Central memory CD8-positive, alpha-beta T cell (primary cell): ENCODE data around the gene TXNDC16.
"Not testable (repeated sequence)": the region's sequence is repeated elsewhere in the genome, so short reads cannot be mapped to it uniquely, and the experiment has no call there.

Experiments
- ATAC-seq: fragments of 150-1000 bp; cut with Tn5 transposase; replicated peaks from 2 replicates; pipeline ENCODE4 v1.10.0; 2022; ENCODE audit warnings: mild to moderate bottlenecking, moderate FRiP score, moderate number of reproducible peaks; ENCODE audit not compliant: poor library complexity, severe bottlenecking; ENCODE audit errors: extremely low read depth
- DNase-seq, 2 donors: peaks; one replicate each; pipeline ENCODE4 v3.0.0; 2021; ENCODE audit warnings: low spot score in 2 of 2
- H3K27ac Mint-ChIP-seq: one replicate; pipeline ENCODE4 v1.8.0; 2022; ENCODE audit warnings: low read depth, mild to moderate bottlenecking, moderate library complexity, mixed read lengths
- H3K27me3 Mint-ChIP-seq: one replicate; pipeline ENCODE4 v1.8.0; 2022; ENCODE audit warnings: mixed read lengths
- H3K36me3 Mint-ChIP-seq: one replicate; pipeline ENCODE4 v1.8.0; 2022; ENCODE audit warnings: mild to moderate bottlenecking, moderate library complexity, mixed read lengths; ENCODE audit not compliant: insufficient read depth
- H3K4me1 Mint-ChIP-seq: one replicate; pipeline ENCODE4 v1.8.0; 2022; ENCODE audit warnings: mixed read lengths
- H3K4me3 Mint-ChIP-seq: one replicate; pipeline ENCODE4 v1.8.0; 2022; ENCODE audit warnings: mild to moderate bottlenecking, moderate library complexity, mixed read lengths
- H3K9me3 Mint-ChIP-seq: one replicate; pipeline ENCODE4 v1.8.0; 2022; ENCODE audit warnings: mixed read lengths

TXNDC16 gene

GRCh38 chr14:52552063-52552988 lies at the start of gene TXNDC16, which contains the start of gene GPR137C:
TSS of gene TXNDC16 (minus strand) at chr14:52552505. CDS start at chr14:52543557, 8,948 bp downstream.
TSS of gene GPR137C (plus strand) at chr14:52552836. CDS start at chr14:52553148, 312 bp downstream.
- Mint-ChIP-seq H3K27ac (peak within 1 kb of the TSS; percentile 96), H3K36me3 (peaks cover 13% of the 10 kb centered on the region), H3K9me3 (no peaks in the 10 kb centered on the region), H3K4me1 (peaks cover 29% of the 10 kb centered on the region), H3K4me3 (peak within 1 kb of the TSS; percentile 85), H3K27me3 (peaks cover 13% of the 10 kb centered on the region)
- ATAC-seq (peak; percentile 87), DNase-seq (peak; percentile 97 to 98)

- ATAC-seq, result no peak
- peaks cover 15% of the 10 kb centered on the region for H3K27me3 Mint-ChIP-seq
- no peaks in the 10 kb centered on the region for H3K4me1 Mint-ChIP-seq
- H3K27ac Mint-ChIP-seq, result no peak overlapping the region
- no peak overlapping the region for H3K4me3 Mint-ChIP-seq
- H3K9me3 Mint-ChIP-seq, result peaks cover 7% of the 10 kb centered on the region
- DNase-seq, result no peak
- no peaks in the 10 kb centered on the region for H3K36me3 Mint-ChIP-seq
Observed at GRCh38 chr14:52599974-52600373, 47.7 kb upstream of the TXNDC16 start.

GRCh38 chr14:52598568-52598967 lies 46.3 kb upstream of the TXNDC16 start:
- H3K4me1 Mint-ChIP-seq, result no peaks in the 10 kb centered on the region
- DNase-seq (no peak), ATAC-seq (no peak)
- no peaks in the 10 kb centered on the region for H3K36me3 Mint-ChIP-seq
- peaks cover 7% of the 10 kb centered on the region for H3K9me3 Mint-ChIP-seq
- H3K4me3 Mint-ChIP-seq, result no peak overlapping the region
- H3K27ac Mint-ChIP-seq, result no peak overlapping the region
- peaks cover 15% of the 10 kb centered on the region for H3K27me3 Mint-ChIP-seq

GRCh38 chr14:52596861-52597260 lies 44.6 kb upstream of the TXNDC16 start:
- Mint-ChIP-seq H3K36me3 (no peaks in the 10 kb centered on the region), H3K9me3 (peaks cover 7% of the 10 kb centered on the region), H3K27me3 (peaks cover 15% of the 10 kb centered on the region), H3K27ac (no peak overlapping the region), H3K4me3 (no peak overlapping the region), H3K4me1 (no peaks in the 10 kb centered on the region)
- no peak for ATAC-seq
- no peak for DNase-seq

GRCh38 chr14:52596320-52596719 lies 44.0 kb upstream of the TXNDC16 start:
- no peak for ATAC-seq

GRCh38 chr14:52590318-52590717 lies 38.0 kb upstream of the TXNDC16 start:
- ATAC-seq, result no peak

More at GRCh38 chr14:52596320-52596719, 44.0 kb upstream of the TXNDC16 start:
- peaks cover 10% of the 10 kb centered on the region for H3K9me3 Mint-ChIP-seq
- peaks cover 15% of the 10 kb centered on the region for H3K27me3 Mint-ChIP-seq
- H3K4me1 Mint-ChIP-seq, result no peaks in the 10 kb centered on the region
- H3K4me3 Mint-ChIP-seq, result no peak overlapping the region
- DNase-seq, result no peak
- H3K27ac Mint-ChIP-seq, result no peak overlapping the region
- H3K36me3 Mint-ChIP-seq, result no peaks in the 10 kb centered on the region

GRCh38 chr14:52589646-52590045 lies 37.3 kb upstream of the TXNDC16 start:
- Mint-ChIP-seq H3K36me3 (no peaks in the 10 kb centered on the region), H3K27ac (no peak overlapping the region), H3K9me3 (peaks cover 5% of the 10 kb centered on the region), H3K4me3 (no peak overlapping the region), H3K4me1 (no peaks in the 10 kb centered on the region), H3K27me3 (peaks cover 23% of the 10 kb centered on the region)
- no peak for DNase-seq
- no peak for ATAC-seq

More at GRCh38 chr14:52590318-52590717, 38.0 kb upstream of the TXNDC16 start:
- Mint-ChIP-seq H3K4me3 (no peak overlapping the region), H3K9me3 (peaks cover 9% of the 10 kb centered on the region), H3K36me3 (no peaks in the 10 kb centered on the region), H3K27me3 (peaks cover 16% of the 10 kb centered on the region), H3K4me1 (no peaks in the 10 kb centered on the region), H3K27ac (no peak overlapping the region)
- no peak for DNase-seq

- Mint-ChIP-seq H3K27me3 (peaks cover 23% of the 10 kb centered on the region), H3K36me3 (no peaks in the 10 kb centered on the region), H3K4me3 (no peak overlapping the region)
Observed at GRCh38 chr14:52583544-52583943, 31.2 kb upstream of the TXNDC16 start.

GRCh38 chr14:52575858-52576257 lies 23.6 kb upstream of the TXNDC16 start:
- no peak overlapping the region for H3K27ac Mint-ChIP-seq
- ATAC-seq (no peak), DNase-seq (no peak)
- peaks cover 47% of the 10 kb centered on the region for H3K27me3 Mint-ChIP-seq
- H3K4me3 Mint-ChIP-seq, result no peak overlapping the region
- peaks cover 2% of the 10 kb centered on the region for H3K36me3 Mint-ChIP-seq
- no peaks in the 10 kb centered on the region for H3K4me1 Mint-ChIP-seq
- H3K9me3 Mint-ChIP-seq, result peaks cover 22% of the 10 kb centered on the region

More at GRCh38 chr14:52583544-52583943, 31.2 kb upstream of the TXNDC16 start:
- no peaks in the 10 kb centered on the region for H3K9me3 Mint-ChIP-seq
- ATAC-seq, result no peak
- no peaks in the 10 kb centered on the region for H3K4me1 Mint-ChIP-seq
- DNase-seq, result no peak
- H3K27ac Mint-ChIP-seq, result no peak overlapping the region

GRCh38 chr14:52568454-52568853 lies 16.1 kb upstream of the TXNDC16 start:
- ATAC-seq, result not testable (repeated sequence)
- peaks cover 60% of the 10 kb centered on the region for H3K27me3 Mint-ChIP-seq

GRCh38 chr14:52563120-52563519 lies 10.8 kb upstream of the TXNDC16 start:
- Mint-ChIP-seq H3K9me3 (no peaks in the 10 kb centered on the region), H3K27ac (no peak overlapping the region), H3K27me3 (peaks cover 25% of the 10 kb centered on the region), H3K36me3 (no peaks in the 10 kb centered on the region), H3K4me1 (no peaks in the 10 kb centered on the region), H3K4me3 (no peak overlapping the region)
- ATAC-seq (no peak), DNase-seq (no peak)

More at GRCh38 chr14:52568454-52568853, 16.1 kb upstream of the TXNDC16 start:
- not testable (repeated sequence) for DNase-seq, H3K36me3 Mint-ChIP-seq, H3K27ac Mint-ChIP-seq, H3K4me1 Mint-ChIP-seq, H3K4me3 Mint-ChIP-seq
- H3K9me3 Mint-ChIP-seq, result peaks cover 33% of the 10 kb centered on the region

GRCh38 chr14:52558688-52559087 lies 6.4 kb upstream of the TXNDC16 start:
- Mint-ChIP-seq H3K36me3 (peaks cover 4% of the 10 kb centered on the region), H3K27ac (no peak overlapping the region), H3K9me3 (no peaks in the 10 kb centered on the region), H3K4me1 (peaks cover 4% of the 10 kb centered on the region), H3K27me3 (peaks cover 24% of the 10 kb centered on the region), H3K4me3 (no peak overlapping the region)
- ATAC-seq, result no peak
- no peak for DNase-seq
